PC-3 (cell line): ENCODE data around the gene FANCC. TPM values are rescaled to one million over a fixed set of nuclear protein-coding genes. Genes with fewer than 3 reads are reported as not detected.

Source experiments
- ATAC-seq: fragments of 200-7000 bp; cut with Tn5 transposase; 2 replicates; pipeline ENCODE4 v1.9.1; 2020; ENCODE audit warnings: mild to moderate bottlenecking, moderate library complexity
- BruUV-seq: library from RNA; stranded (reverse); fragments of 400-500 nt; replicated peaks from 2 replicates; lab custom pipeline; 2021; lab: Mats Ljungman, UMichigan
- CTCF ChIA-PET: fragments of 300-600 bp; sonication (Branson Sonifier 250); formaldehyde crosslinking; loops from one replicate; lab custom pipeline; 2022; ENCODE audit warnings: antibody characterized with exemption; lab: Charles Lee
- POLR2A ChIA-PET: fragments of 300-600 bp; sonication (Branson Sonifier 250); formaldehyde crosslinking; loops from one replicate; lab custom pipeline; 2022; ENCODE audit warnings: antibody characterized with exemption; ENCODE audit not compliant: unreplicated experiment; lab: Charles Lee
- DNase-seq: peaks from one replicate; pipeline ENCODE4 v3.0.0-alpha.2; 2015
- H2AFZ ChIP-seq: fragments of 300-600 bp; sonication (generic); 2 replicates; pipeline ENCODE4 v1.6.0; 2016; ENCODE audit warnings: antibody characterized with exemption, low read length
- H3F3A ChIP-seq: fragments of 300-600 bp; sonication (generic); one replicate; pipeline ENCODE4 v1.6.0; 2017; ENCODE audit warnings: antibody characterized with exemption, low read length, control low read depth, mild to moderate bottlenecking; ENCODE audit not compliant: unreplicated experiment
- H3K27ac ChIP-seq: fragments of 300-600 bp; sonication (generic); 2 replicates; pipeline ENCODE4 v1.5.1; 2016; ENCODE audit warnings: mild to moderate bottlenecking, low read length
- H3K27me3 ChIP-seq: fragments of 300-600 bp; sonication (generic); 2 replicates; pipeline ENCODE4 v1.6.1; 2016; ENCODE audit warnings: low read length, mixed read lengths
- H3K36me3 ChIP-seq: fragments of 300-600 bp; sonication (generic); 2 replicates; pipeline ENCODE4 v1.6.1; 2016; ENCODE audit warnings: low read depth, mixed run types, low read length, mixed read lengths
- H3K4me1 ChIP-seq: fragments of 300-600 bp; sonication (generic); 2 replicates; pipeline ENCODE4 v1.5.1; 2016; ENCODE audit warnings: low read length; ENCODE audit not compliant: insufficient read depth
- H3K4me2 ChIP-seq: fragments of 300-600 bp; sonication (generic); 2 replicates; pipeline ENCODE4 v1.6.0; 2016; ENCODE audit warnings: low read length
- H3K4me3 ChIP-seq: fragments of 300-600 bp; sonication (generic); 2 replicates; pipeline ENCODE4 v1.5.1; 2016; ENCODE audit warnings: mild to moderate bottlenecking, low read length, mixed read lengths
- H3K79me2 ChIP-seq: fragments of 300-600 bp; sonication (generic); 2 replicates; pipeline ENCODE4 v1.6.1; 2017; ENCODE audit warnings: low read length, mixed read lengths
- H3K9ac ChIP-seq: fragments of 300-600 bp; sonication (generic); 2 replicates; pipeline ENCODE4 v1.6.0; 2016; ENCODE audit warnings: mild to moderate bottlenecking, low read length
- H3K9me2 ChIP-seq: fragments of 300-600 bp; sonication (generic); replicated peaks from 2 replicates; pipeline ENCODE4 v1.6.1; 2016; ENCODE audit warnings: mixed run types, low read length, mixed read lengths
- H3K9me3 ChIP-seq: fragments of 300-600 bp; sonication (generic); 2 replicates; pipeline ENCODE4 v1.6.1; 2016; ENCODE audit warnings: low read length, mixed read lengths
- H4K20me1 ChIP-seq: fragments of 300-600 bp; sonication (generic); 2 replicates; pipeline ENCODE4 v1.6.1; 2016; ENCODE audit warnings: low read length, mixed read lengths
- CTCF ChIP-seq: fragments of 300-600 bp; sonication (generic); conservative IDR thresholded peaks from 2 replicates; pipeline ENCODE4 v1.5.1; 2017; ENCODE audit warnings: antibody characterized with exemption, low read depth, mild to moderate bottlenecking, low read length
- EZH2 ChIP-seq: fragments of 300-600 bp; sonication (generic); IDR thresholded peaks from one replicate; pipeline ENCODE4 v1.6.1; 2017; ENCODE audit warnings: antibody characterized with exemption, mild to moderate bottlenecking, low read length; ENCODE audit not compliant: unreplicated experiment
- EZH2phosphoT487 ChIP-seq: fragments of 300-600 bp; sonication (generic); IDR thresholded peaks from 2 replicates; pipeline ENCODE4 v1.6.1; 2018; ENCODE audit warnings: mild to moderate bottlenecking, antibody characterized with exemption, low read length, borderline replicate concordance
- intact Hi-C: fragments of 100-400 bp; cut with micrococcal nuclease; formaldehyde crosslinking; loops from 2 replicates; pipeline ENCODE4 v1.9.0; 2023
- total RNA-seq: library from RNA; depleted of rRNA; stranded (reverse); fragments of >200 nt; gene quantifications from 2 replicates; pipeline ENCODE4 v1.2.3, GENCODE V29; 2014

FANCC gene
- total RNA-seq, 1 experiment from 2014 or later = 6.9 TPM

DNA sequence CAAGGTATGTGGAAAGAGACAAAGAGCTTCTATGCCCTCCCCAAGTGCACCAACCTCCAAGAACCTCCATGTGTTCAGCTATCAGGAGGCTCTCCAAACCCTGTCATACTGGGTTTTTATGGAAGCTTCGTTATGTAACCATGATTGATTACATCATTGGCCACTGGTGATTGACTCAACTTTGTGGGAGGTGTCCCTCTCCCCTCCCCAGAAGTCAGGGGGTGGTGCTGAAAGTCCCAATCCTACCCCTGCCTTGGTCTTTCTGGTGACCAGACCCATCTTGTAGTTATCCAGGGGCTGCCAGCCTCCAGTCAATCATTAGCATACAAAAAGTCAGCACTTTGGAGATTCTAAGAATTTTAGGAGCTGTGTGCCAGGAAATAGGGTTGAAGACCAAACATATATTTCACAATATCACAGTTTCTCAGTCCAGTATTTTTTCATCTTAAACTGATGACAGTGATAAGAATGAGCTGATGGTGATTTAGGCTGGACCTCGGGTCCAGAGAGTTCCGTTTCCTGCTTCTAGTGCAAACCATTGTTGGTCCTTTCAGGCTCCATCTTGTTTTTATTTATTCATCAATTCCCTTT lies 27.3 kb upstream of the FANCC start:
- no TSS peak for BruUV-seq
- Histone ChIP-seq H3K9ac (no peak overlapping the region), H3K79me2 (no peaks in the 10 kb centered on the region), H3K27me3 (no peaks in the 10 kb centered on the region), H3K9me2 (no peaks in the 10 kb centered on the region), H3K27ac (no peak overlapping the region), H4K20me1 (no peaks in the 10 kb centered on the region), H3K9me3 (no peaks in the 10 kb centered on the region), H3K4me2 (no peak overlapping the region), H2AFZ (no peak overlapping the region), H3F3A (no peaks in the 10 kb centered on the region), H3K4me3 (no peak overlapping the region), H3K36me3 (no peaks in the 10 kb centered on the region), H3K4me1 (no peaks in the 10 kb centered on the region)
- intact Hi-C loops = no loop called here
- ATAC-seq (no peak), DNase-seq (no peak)
- TF ChIP-seq CTCF (no peak), EZH2 (no peak), EZH2phosphoT487 (no peak)
- ChIA-PET POLR2A (no interaction called here), CTCF (no interaction called here)

DNA sequence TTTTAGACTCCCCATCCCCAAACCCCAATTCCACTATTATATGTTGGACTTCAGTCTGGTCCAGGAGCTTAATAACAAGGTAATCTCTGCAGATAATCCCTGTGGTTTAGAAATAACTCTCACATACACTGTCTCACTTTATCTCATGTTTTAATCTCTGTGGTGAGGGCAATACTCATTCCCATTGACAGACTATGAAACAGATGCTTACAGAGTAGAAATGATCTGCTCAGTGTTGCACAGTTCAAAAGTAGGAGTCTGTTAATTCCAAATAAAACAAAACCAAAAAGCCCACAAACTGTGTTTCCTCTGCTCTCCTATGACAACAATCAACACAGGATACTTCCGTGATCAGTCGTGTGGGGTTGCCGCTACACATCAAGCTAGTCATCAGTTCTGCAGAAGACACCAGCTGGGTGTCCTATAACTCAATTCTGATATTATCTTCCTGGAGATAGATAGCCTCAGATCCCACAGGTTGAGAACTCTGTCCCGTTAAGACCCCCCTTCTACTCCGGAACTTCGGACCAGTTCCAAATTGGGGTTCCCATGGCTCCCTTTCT lies 26.3 kb upstream of the FANCC start:
- H3K36me3 ChIP-seq = no peaks in the 10 kb centered on the region
- H3K4me3 ChIP-seq = no peak overlapping the region
- BruUV-seq = no TSS peak
- DNase-seq (no peak), ATAC-seq (no peak)
- no peaks in the 10 kb centered on the region for H3K27me3 ChIP-seq
- H4K20me1 ChIP-seq = no peaks in the 10 kb centered on the region
- no peak overlapping the region for H3K27ac ChIP-seq
- H3K9me3 ChIP-seq = no peaks in the 10 kb centered on the region
- H3F3A ChIP-seq = no peaks in the 10 kb centered on the region
- no peak overlapping the region for H3K4me2 ChIP-seq
- H2AFZ ChIP-seq = no peak overlapping the region
- TF ChIP-seq EZH2 (no peak), CTCF (no peak), EZH2phosphoT487 (no peak)
- H3K9ac ChIP-seq = no peak overlapping the region
- ChIA-PET POLR2A (no interaction called here), CTCF (no interaction called here)
- H3K9me2 ChIP-seq = no peaks in the 10 kb centered on the region
- no peaks in the 10 kb centered on the region for H3K4me1 ChIP-seq
- intact Hi-C loops = no loop called here
- H3K79me2 ChIP-seq = no peaks in the 10 kb centered on the region

GRCh38 chr9:95342571-95342970 lies 25.1 kb upstream of the FANCC start:
- no peak overlapping the region for H2AFZ ChIP-seq
- no peak overlapping the region for H3K4me2 ChIP-seq
- TF ChIP-seq CTCF = no peak
- no peak for TF ChIP-seq EZH2phosphoT487
- no peak for TF ChIP-seq EZH2
- no peak for ATAC-seq
- no peaks in the 10 kb centered on the region for H4K20me1 ChIP-seq
- ChIA-PET POLR2A (no interaction called here), CTCF (no interaction called here)
- no peaks in the 10 kb centered on the region for H3K79me2 ChIP-seq
- no peaks in the 10 kb centered on the region for H3K4me1 ChIP-seq
- no peaks in the 10 kb centered on the region for H3K36me3 ChIP-seq
- BruUV-seq = no TSS peak
- intact Hi-C loops = no loop called here
- no peak overlapping the region for H3K27ac ChIP-seq
- H3F3A ChIP-seq = no peaks in the 10 kb centered on the region
- H3K4me3 ChIP-seq = no peak overlapping the region
- H3K9me2 ChIP-seq = no peaks in the 10 kb centered on the region
- no peak for DNase-seq
- H3K9me3 ChIP-seq = no peaks in the 10 kb centered on the region
- H3K9ac ChIP-seq = no peak overlapping the region
- H3K27me3 ChIP-seq = no peaks in the 10 kb centered on the region
